Measurements from ENCODE around the gene MKRN1. TPM values are rescaled to one million over a fixed set of nuclear protein-coding genes. Genes with fewer than 3 reads are reported as not detected.

The MKRN1 gene
- total RNA-seq, 1 donor from 2014 or later = 99.0 TPM

Other genes with a start within 250 kb of the MKRN1 start
- 8.9 TPM for gene SLC37A3, start 81.0 kb downstream of the MKRN1 start, total RNA-seq
- not detected for gene RAB19, start 75.4 kb downstream of the MKRN1 start, total RNA-seq
- 15.0 TPM for gene DENND2A, start 161.3 kb upstream of the MKRN1 start, total RNA-seq
- 11.6 TPM for gene ADCK2, start 193.4 kb upstream of the MKRN1 start, total RNA-seq
- 744 TPM for gene NDUFB2, start 217.2 kb upstream of the MKRN1 start, total RNA-seq

All from Right ventricle myocardium inferior (tissue), 1 donor.